Epidermal melanocyte (primary cell): Measurements from ENCODE around the gene TMEM52B.
A peak's percentile ranks its signal among the peaks of the same experiment; 100 is the strongest.
"Not testable (repeated sequence)": the region's sequence is repeated elsewhere in the genome, so short reads cannot be mapped to it uniquely, and the experiment has no call there.

ENCODE experiments used
- DNase-seq: peaks from one replicate; pipeline ENCODE4 v3.0.0; 2011; ENCODE audit warnings: low spot score; ENCODE audit not compliant: insufficient read length

TMEM52B gene

GRCh38 chr12:10211940-10212738 lies 33.3 kb downstream of the TMEM52B start:
- DNase-seq: peak; percentile 87

- DNase-seq: peak; percentile 58
Measured at GRCh38 chr12:10212739-10213131, 33.9 kb downstream of the TMEM52B start, which contains the start of gene GABARAPL1. Gene GABARAPL1, plus strand, starts transcription at chr12:10212877. Its CDS starts 253 bp downstream, at chr12:10213130.

GRCh38 chr12:10213168-10214135 lies 34.6 kb downstream of the TMEM52B start:
- DNase-seq: no peak

GRCh38 chr12:10214136-10214894 lies 35.5 kb downstream of the TMEM52B start:
- DNase-seq: no peak

GRCh38 chr12:10214895-10215267 lies 36.0 kb downstream of the TMEM52B start:
- no peak for DNase-seq

GRCh38 chr12:10215436-10215835 lies 36.6 kb downstream of the TMEM52B start:
- no peak for DNase-seq

GRCh38 chr12:10215946-10216345 lies 37.1 kb downstream of the TMEM52B start:
- not testable (repeated sequence) for DNase-seq

GRCh38 chr12:10218021-10218420 lies 39.2 kb downstream of the TMEM52B start:
- DNase-seq: no peak

- DNase-seq: no peak
Measured at GRCh38 chr12:10220398-10221077, 41.7 kb downstream of the TMEM52B start.

GRCh38 chr12:10221846-10222245 lies 43.0 kb downstream of the TMEM52B start:
- DNase-seq: no peak

GRCh38 chr12:10223208-10223607 lies 44.4 kb downstream of the TMEM52B start:
- no peak for DNase-seq

GRCh38 chr12:10225426-10225825 lies 46.6 kb downstream of the TMEM52B start:
- not testable (repeated sequence) for DNase-seq

- no peak for DNase-seq
Measured at GRCh38 chr12:10226086-10226485, 47.3 kb downstream of the TMEM52B start.

GRCh38 chr12:10226731-10227130 lies 47.9 kb downstream of the TMEM52B start:
- DNase-seq: no peak

- no peak for DNase-seq
Measured at GRCh38 chr12:10227648-10228047, 48.8 kb downstream of the TMEM52B start.

- DNase-seq: no peak
Measured at GRCh38 chr12:10234562-10234961, 55.7 kb downstream of the TMEM52B start.

GRCh38 chr12:10235761-10236631 lies 57.2 kb downstream of the TMEM52B start:
- DNase-seq: no peak

GRCh38 chr12:10236720-10237119 lies 57.9 kb downstream of the TMEM52B start:
- DNase-seq: no peak

- DNase-seq: no peak
Measured at GRCh38 chr12:10238526-10238925, 59.7 kb downstream of the TMEM52B start.

- DNase-seq: no peak
Measured at GRCh38 chr12:10241290-10241689, 62.5 kb downstream of the TMEM52B start.
